Loucy (cell line): ENCODE results near the gene LAYN.
A peak's percentile ranks its signal among the peaks of the same experiment; 100 is the strongest.

Experiments used
- H2AFZ ChIP-seq: fragments of 200-600 bp; sonication (generic); 2 replicates; pipeline ENCODE4 v1.6.0; 2016; ENCODE audit warnings: antibody characterized with exemption, mild to moderate bottlenecking, low read length, moderate library complexity
- H3F3A ChIP-seq: fragments of 200-600 bp; 2 replicates; pipeline ENCODE4 v1.6.0; 2016; ENCODE audit warnings: antibody characterized with exemption, low read depth, mild to moderate bottlenecking
- H3K27me3 ChIP-seq: fragments of 200-600 bp; sonication (generic); 2 replicates; pipeline ENCODE4 v1.6.1; 2014; ENCODE audit warnings: low read length, mild to moderate bottlenecking; ENCODE audit not compliant: insufficient read depth, poor library complexity, severe bottlenecking
- H3K36me3 ChIP-seq: fragments of 200-600 bp; sonication (generic); 2 replicates; pipeline ENCODE4 v1.6.1; 2016; ENCODE audit warnings: low read length; ENCODE audit not compliant: insufficient read depth
- H3K4me1 ChIP-seq: fragments of 200-600 bp; sonication (generic); 2 replicates; pipeline ENCODE4 v1.5.1; 2014; ENCODE audit warnings: low read length, mild to moderate bottlenecking; ENCODE audit not compliant: insufficient read depth, poor library complexity, severe bottlenecking
- H3K4me2 ChIP-seq: fragments of 200-600 bp; sonication (generic); 2 replicates; pipeline ENCODE4 v1.6.0; 2014; ENCODE audit warnings: antibody characterized with exemption, low read length, low read depth, mild to moderate bottlenecking; ENCODE audit not compliant: poor library complexity, severe bottlenecking
- H3K4me3 ChIP-seq: fragments of 200-600 bp; sonication (generic); 2 replicates; pipeline ENCODE4 v1.5.1; 2014; ENCODE audit warnings: low read length, mild to moderate bottlenecking, mixed read lengths; ENCODE audit not compliant: poor library complexity, severe bottlenecking
- H3K79me2 ChIP-seq: fragments of 200-600 bp; sonication (generic); 2 replicates; pipeline ENCODE4 v1.6.1; 2014; ENCODE audit warnings: low read length; ENCODE audit not compliant: insufficient read depth
- H3K9ac ChIP-seq: fragments of 200-600 bp; sonication (generic); 2 replicates; pipeline ENCODE4 v1.6.0; 2014; ENCODE audit warnings: mild to moderate bottlenecking, low read depth, low read length, moderate library complexity; ENCODE audit not compliant: poor library complexity, severe bottlenecking
- H3K9me2 ChIP-seq: fragments of 200-600 bp; sonication (generic); replicated peaks from 2 replicates; pipeline ENCODE4 v1.6.1; 2016; ENCODE audit warnings: low read depth, low read length, mixed read lengths
- H3K9me3 ChIP-seq: fragments of 200-600 bp; sonication (generic); 2 replicates; pipeline ENCODE4 v1.6.1; 2014; ENCODE audit warnings: mild to moderate bottlenecking, antibody characterized with exemption, low read length, low read depth; ENCODE audit not compliant: insufficient read depth
- H4K20me1 ChIP-seq: fragments of 200-600 bp; sonication (generic); 2 replicates; pipeline ENCODE4 v1.6.0; 2014; ENCODE audit warnings: antibody characterized with exemption, low read length, mild to moderate bottlenecking; ENCODE audit not compliant: insufficient read depth, poor library complexity, severe bottlenecking
- CTCF ChIP-seq: fragments of 200-600 bp; sonication (generic); conservative IDR thresholded peaks from 2 replicates; pipeline ENCODE4 v1.5.1; 2014; ENCODE audit warnings: mild to moderate bottlenecking, antibody characterized with exemption, low read length
- EZH2phosphoT487 ChIP-seq: fragments of 200-600 bp; IDR thresholded peaks from 2 replicates; pipeline ENCODE4 v1.6.1; 2018; ENCODE audit warnings: antibody characterized with exemption, mild to moderate bottlenecking, moderate library complexity, borderline replicate concordance

Gene LAYN

GRCh38 chr11:111602865-111603610 is 62.5 kb downstream of the LAYN start:
- Histone ChIP-seq H3K9me2 (no peaks in the 10 kb centered on the region), H3K9ac (peak overlapping the region; percentile 77), H3K4me2 (peak overlapping the region; percentile 93), H3K36me3 (no peaks in the 10 kb centered on the region), H3K27me3 (no peaks in the 10 kb centered on the region), H2AFZ (peak overlapping the region; percentile 92), H3K9me3 (no peaks in the 10 kb centered on the region), H3K79me2 (peaks cover 51% of the 10 kb centered on the region), H3F3A (no peaks in the 10 kb centered on the region), H4K20me1 (peaks cover 31% of the 10 kb centered on the region), H3K4me3 (peak overlapping the region; percentile 83), H3K4me1 (peaks cover 33% of the 10 kb centered on the region)
- no peak for TF ChIP-seq CTCF
- TF ChIP-seq EZH2phosphoT487: no peak

GRCh38 chr11:111603611-111604130 is 63.2 kb downstream of the LAYN start:
- peak overlapping the region; percentile 83 for H3K4me3 ChIP-seq
- TF ChIP-seq EZH2phosphoT487 (no peak), CTCF (no peak)
- no peaks in the 10 kb centered on the region for H3K36me3 ChIP-seq
- peak overlapping the region; percentile 77 for H3K9ac ChIP-seq
- H3K9me3 ChIP-seq: no peaks in the 10 kb centered on the region
- no peaks in the 10 kb centered on the region for H3K27me3 ChIP-seq
- no peaks in the 10 kb centered on the region for H3F3A ChIP-seq
- H3K4me1 ChIP-seq: peaks cover 33% of the 10 kb centered on the region
- H3K4me2 ChIP-seq: peak overlapping the region; percentile 93
- peaks cover 56% of the 10 kb centered on the region for H3K79me2 ChIP-seq
- no peaks in the 10 kb centered on the region for H3K9me2 ChIP-seq
- H4K20me1 ChIP-seq: peaks cover 36% of the 10 kb centered on the region
- H2AFZ ChIP-seq: peak overlapping the region; percentile 12; the same call in 1 of the 2 replicates

DNA sequence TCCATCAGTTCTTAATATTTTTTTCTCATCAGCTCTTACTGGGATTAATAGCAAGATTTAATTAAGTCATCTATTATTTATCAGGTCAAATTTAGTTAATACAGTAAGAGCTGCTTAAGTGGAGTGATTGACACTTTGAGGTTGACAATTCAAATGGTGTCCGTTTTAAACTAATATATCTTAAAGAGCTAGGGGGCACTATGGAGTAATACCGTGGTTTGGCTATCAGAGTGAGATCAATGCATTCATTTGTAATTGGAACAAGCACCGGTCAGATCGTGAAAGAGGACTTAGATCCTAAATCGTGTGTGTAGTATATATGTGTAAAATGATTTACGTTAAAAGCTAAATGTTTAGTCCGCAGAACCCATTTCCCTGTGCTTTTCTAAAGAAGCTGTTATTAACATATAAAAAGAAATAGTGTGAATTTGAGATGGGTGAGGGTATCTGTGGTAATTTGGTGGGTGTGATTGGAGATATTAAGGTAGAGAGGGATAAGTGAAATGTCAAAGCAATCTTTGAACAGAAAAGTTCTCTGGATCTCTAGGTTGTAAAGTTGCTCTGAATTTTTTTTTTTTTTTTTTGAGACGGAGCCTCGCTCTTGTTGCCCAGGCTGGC is 64.0 kb downstream of the LAYN start:
- H3K27me3 ChIP-seq: no peaks in the 10 kb centered on the region
- H4K20me1 ChIP-seq: peaks cover 36% of the 10 kb centered on the region
- no peaks in the 10 kb centered on the region for H3K9me2 ChIP-seq
- H3K4me3 ChIP-seq: peak overlapping the region; percentile 83
- TF ChIP-seq EZH2phosphoT487 (no peak), CTCF (peak; percentile 75)
- no peaks in the 10 kb centered on the region for H3K9me3 ChIP-seq
- H3K79me2 ChIP-seq: peaks cover 62% of the 10 kb centered on the region
- H3K9ac ChIP-seq: peak overlapping the region; percentile 77
- peaks cover 33% of the 10 kb centered on the region for H3K4me1 ChIP-seq
- H3K36me3 ChIP-seq: no peaks in the 10 kb centered on the region
- H3K4me2 ChIP-seq: peak overlapping the region; percentile 93
- no peaks in the 10 kb centered on the region for H3F3A ChIP-seq
- no peak overlapping the region for H2AFZ ChIP-seq
